NCI-H2107 treated with DMSO at 0.1 percent for 48 hours (cell line): ENCODE data around the gene KRTAP19-7.

ENCODE experiments used
- DNase-seq: peaks from one replicate; lab custom pipeline; 2025; ENCODE audit not compliant: unreplicated experiment; lab: John Stamatoyannopoulos, UW

The KRTAP19-7 gene

GRCh38 chr21:30561264-30561895 lies at the start of gene KRTAP19-7:
Gene KRTAP19-7 (minus strand): TSS chr21:30561314. CDS start chr21:30561289, 25 bp downstream.
- DNase-seq = no peak

GRCh38 chr21:30605968-30606367 lies 44.9 kb upstream of the KRTAP19-7 start:
- no peak for DNase-seq

- no peak for DNase-seq
Observed at GRCh38 chr21:30600787-30601186, 39.7 kb upstream of the KRTAP19-7 start, which contains the start of gene KRTAP22-1. Gene KRTAP22-1 (plus strand): TSS chr21:30601087.

DNA sequence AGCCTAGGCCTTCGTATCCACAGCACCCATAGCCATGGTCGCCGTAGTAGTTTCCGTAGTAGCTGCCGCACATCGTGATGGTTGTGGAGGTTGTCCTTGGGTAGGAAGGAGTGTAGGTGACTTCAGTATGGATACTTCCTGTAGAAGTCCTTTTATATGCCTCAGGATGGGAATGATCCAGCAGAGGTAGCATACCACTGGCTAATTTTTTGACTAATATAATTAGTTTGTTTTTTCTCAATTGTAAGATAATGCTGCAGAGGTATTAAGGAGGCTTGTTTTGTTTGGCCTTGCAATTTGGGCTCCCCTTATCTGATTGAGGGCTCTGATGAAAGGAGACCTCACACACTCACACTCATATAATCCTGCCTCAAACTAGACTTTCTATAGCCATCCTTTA lies 37.7 kb upstream of the KRTAP19-7 start, which contains the start of gene KRTAP6-2:
Gene KRTAP6-2 (minus strand): TSS at position 101 of the 400 bp plus-strand sequence. CDS start 28 bp downstream, at position 73.
- no peak for DNase-seq

DNA sequence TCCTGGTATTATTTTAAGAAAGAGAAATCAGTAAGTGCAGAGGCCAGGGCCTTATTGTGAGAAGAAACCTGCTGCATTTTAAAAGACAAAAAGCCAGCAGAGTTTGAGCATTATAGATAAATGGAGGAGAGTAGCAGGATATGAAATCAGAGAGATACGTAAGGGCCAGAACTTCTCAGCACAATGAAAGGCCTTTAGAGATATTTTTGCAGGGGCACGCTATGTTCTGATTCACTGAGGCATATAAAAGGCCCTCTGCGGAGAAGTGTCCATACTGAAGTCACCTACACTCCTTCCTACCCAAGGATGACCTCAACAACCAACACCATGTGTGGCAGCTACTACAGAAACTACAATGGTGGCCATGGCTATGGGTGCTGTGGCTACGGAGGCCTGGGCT lies 31.0 kb upstream of the KRTAP19-7 start, which contains the start of gene KRTAP6-3:
Gene KRTAP6-3 (plus strand): TSS at position 301 of the 400 bp plus-strand sequence. CDS start 6 bp downstream, at position 307.
- DNase-seq = no peak

- no peak for DNase-seq
Observed at GRCh38 chr21:30590297-30590696, 29.2 kb upstream of the KRTAP19-7 start, which contains the start of gene KRTAP22-2. Gene KRTAP22-2 (minus strand): TSS chr21:30590397.

GRCh38 chr21:30582870-30583269 lies 21.8 kb upstream of the KRTAP19-7 start:
- no peak for DNase-seq

DNA sequence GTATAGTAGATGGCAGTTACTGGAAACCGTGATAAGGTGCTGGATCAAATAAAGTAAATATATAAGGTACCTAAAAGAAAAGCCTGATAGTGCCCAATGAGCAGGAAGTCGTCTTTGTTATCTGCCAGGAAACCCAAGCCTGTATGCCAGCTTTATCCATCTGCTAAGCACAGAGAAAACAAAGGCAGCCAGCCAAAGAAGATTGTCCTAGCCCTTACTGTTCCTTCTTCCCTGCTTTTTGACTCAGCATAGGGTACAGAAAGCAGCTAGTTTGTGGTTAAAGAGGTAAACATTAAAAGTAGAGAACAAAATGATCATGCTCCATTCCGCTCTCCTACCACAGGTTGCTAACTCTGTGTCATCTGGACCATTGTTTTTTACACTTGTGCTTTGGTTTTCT lies 19.0 kb upstream of the KRTAP19-7 start:
- no peak for DNase-seq

DNA sequence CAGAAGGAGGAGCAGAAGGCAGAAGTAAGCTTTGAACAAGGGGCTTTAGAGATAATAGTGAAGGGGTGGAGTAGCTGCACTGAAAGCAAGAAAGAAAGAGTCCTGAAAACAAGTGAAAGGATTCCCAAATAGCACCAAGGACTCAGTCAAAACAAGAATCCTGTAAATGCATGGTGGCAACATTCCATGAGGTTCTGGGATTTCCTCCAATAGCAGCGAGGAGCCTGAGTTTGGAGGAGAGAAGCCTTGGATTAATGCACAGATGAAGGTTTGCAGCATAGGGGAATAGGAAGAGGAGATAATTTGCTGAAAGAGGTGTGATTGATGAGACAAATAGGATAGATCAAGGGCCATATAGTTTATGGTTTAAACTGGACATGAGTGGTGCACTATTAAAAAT lies 18.2 kb upstream of the KRTAP19-7 start:
- no peak for DNase-seq

DNA sequence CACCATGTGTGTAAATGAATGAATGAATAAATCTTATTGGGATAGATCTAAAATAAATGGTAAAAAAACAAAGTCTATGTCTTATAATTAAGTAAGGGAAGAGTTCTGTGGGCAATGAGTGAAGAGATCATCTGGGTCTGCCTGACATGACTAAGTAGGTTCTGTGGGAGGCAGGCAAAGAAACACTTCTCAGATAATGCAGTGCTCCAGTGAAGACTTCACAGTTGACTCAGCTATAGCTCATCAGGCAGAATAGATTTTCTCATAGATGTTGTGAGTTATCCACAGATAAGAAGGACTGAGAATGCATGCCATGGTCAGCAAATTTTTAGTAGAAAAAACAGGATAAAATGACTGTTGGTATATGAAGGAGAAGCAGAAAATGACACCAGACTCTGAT lies 16.7 kb upstream of the KRTAP19-7 start:
- no peak for DNase-seq

GRCh38 chr21:30567617-30568016 lies 6.5 kb upstream of the KRTAP19-7 start:
- DNase-seq = no peak

GRCh38 chr21:30563630-30564029 lies 2.5 kb upstream of the KRTAP19-7 start:
- DNase-seq = no peak

DNA sequence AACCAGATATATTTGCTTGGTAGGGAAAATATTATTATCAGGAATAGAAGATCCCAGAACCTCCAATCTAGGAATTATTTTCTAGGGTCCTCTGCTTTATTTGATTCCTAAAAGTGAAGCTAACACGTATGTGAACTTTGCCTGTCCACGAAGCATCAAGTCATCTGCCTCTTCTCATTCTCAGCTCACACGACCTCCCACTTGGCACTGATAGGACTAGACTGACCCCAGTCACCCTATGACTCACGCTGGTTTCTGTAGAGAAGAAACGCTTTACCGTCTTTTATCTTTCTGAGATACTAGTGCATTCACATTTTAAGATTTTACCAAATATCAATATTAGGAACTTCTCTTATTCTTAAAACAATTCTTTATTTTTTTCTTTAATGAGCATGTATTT lies 2.0 kb upstream of the KRTAP19-7 start:
- DNase-seq = no peak

DNA sequence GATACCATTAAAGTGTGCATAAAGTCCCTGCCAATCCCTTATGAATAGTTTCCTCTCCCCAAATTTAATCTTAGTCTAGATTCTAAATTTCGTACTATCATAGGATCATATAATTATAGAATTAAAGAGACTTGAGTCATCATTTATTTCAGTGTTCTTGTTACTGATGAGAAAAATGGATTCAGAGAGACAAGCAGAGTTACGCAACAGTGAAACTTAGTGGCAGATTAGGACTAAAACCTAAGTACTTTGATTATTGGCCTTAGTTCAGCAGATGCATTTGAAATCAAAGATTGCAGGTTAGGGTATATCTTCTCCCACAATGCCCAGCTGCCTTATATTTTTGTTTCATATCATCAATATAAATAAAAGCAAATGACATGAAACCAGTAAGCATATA lies 843 bp upstream of the KRTAP19-7 start:
- DNase-seq = no peak

GRCh38 chr21:30555095-30555494 lies 6.0 kb downstream of the KRTAP19-7 start:
- no peak for DNase-seq

DNA sequence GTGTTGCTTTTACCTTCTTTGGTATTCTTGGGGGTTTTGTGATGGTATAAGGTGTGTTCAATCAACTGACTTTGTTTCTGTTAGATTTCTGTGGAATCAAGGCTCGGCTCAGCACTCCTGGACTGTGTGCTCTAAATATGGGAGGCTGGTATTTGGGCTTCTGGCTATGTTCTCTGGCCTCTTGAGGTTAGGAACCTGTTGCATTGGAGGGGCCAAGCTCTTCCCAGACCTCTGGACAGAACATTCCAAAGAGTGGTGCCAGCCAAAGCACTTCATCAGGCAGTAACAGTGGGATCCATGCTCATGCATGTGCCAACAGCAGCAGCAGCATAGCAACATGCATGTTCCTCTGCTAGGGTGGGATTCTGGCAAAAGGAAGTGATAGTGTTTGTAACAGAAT lies 8.3 kb downstream of the KRTAP19-7 start:
- DNase-seq = no peak

DNA sequence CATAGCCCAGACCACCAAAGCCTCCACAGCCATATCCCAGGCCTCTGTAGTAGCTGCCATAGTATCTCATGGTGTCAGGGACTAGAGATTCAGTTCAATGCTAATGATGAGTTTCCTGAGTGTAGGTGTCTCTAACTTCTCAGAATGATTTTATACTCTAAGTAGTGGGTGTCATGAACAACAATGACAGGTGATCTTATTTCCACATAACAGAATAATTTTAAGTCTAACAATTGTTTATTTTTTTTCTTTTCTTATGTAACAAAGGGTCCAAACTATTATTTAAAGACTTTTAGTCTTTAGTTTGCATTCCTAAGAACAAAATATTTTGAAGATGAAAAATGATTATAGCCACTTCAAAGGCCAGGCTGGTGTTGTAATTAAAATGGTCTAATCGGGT lies 19.4 kb downstream of the KRTAP19-7 start, which contains the start of gene KRTAP19-6:
Gene KRTAP19-6 (minus strand): TSS at position 101 of the 400 bp plus-strand sequence. CDS start 31 bp downstream, at position 70.
- no peak for DNase-seq

- no peak for DNase-seq
Observed at GRCh38 chr21:30518876-30519275, 42.2 kb downstream of the KRTAP19-7 start.

- DNase-seq = no peak
Observed at GRCh38 chr21:30515681-30516080, 45.4 kb downstream of the KRTAP19-7 start.
